Loucy (cell line): ENCODE data around the gene SCO1.
A peak's percentile ranks its signal among the peaks of the same experiment; 100 is the strongest.

Experiments
- CTCF ChIP-seq: fragments of 200-600 bp; sonication (generic); conservative IDR thresholded peaks from 2 replicates; pipeline ENCODE4 v1.5.1; 2014; ENCODE audit warnings: mild to moderate bottlenecking, antibody characterized with exemption, low read length
- EZH2phosphoT487 ChIP-seq: fragments of 200-600 bp; IDR thresholded peaks from 2 replicates; pipeline ENCODE4 v1.6.1; 2018; ENCODE audit warnings: antibody characterized with exemption, mild to moderate bottlenecking, moderate library complexity, borderline replicate concordance

GRCh38 chr17:10628756-10629155, 68.6 kb downstream of the SCO1 start:
- TF ChIP-seq CTCF: peak; percentile 59
- no peak for TF ChIP-seq EZH2phosphoT487
